HG03175 (cell line): Measurements from ENCODE around the gene ZBTB7C.

Experiments
- ATAC-seq: cut with Tn5 transposase; IDR thresholded peaks from one replicate; pipeline ENCODE4 v1.9.1; 2021; ENCODE audit warnings: mild to moderate bottlenecking, moderate library complexity; ENCODE audit not compliant: unreplicated experiment

ZBTB7C gene

GRCh38 chr18:47985866-47986265 is 423.3 kb downstream of the ZBTB7C start:
- ATAC-seq, result no peak

- ATAC-seq, result no peak
These were observed 424.2 kb downstream of the ZBTB7C start for GRCh38 chr18:47984991-47985390.

- no peak for ATAC-seq
These were observed 425.2 kb downstream of the ZBTB7C start for GRCh38 chr18:47983946-47984345.

GRCh38 chr18:47983055-47983454 is 426.1 kb downstream of the ZBTB7C start:
- no peak for ATAC-seq

GRCh38 chr18:47981830-47982229 is 427.4 kb downstream of the ZBTB7C start:
- ATAC-seq, result no peak

- ATAC-seq, result no peak
These were observed 427.9 kb downstream of the ZBTB7C start for GRCh38 chr18:47981320-47981719.

- no peak for ATAC-seq
These were observed 429.5 kb downstream of the ZBTB7C start for GRCh38 chr18:47979611-47980200.

GRCh38 chr18:47978603-47979002 is 430.6 kb downstream of the ZBTB7C start:
- ATAC-seq, result no peak

- ATAC-seq, result no peak
These were observed 431.0 kb downstream of the ZBTB7C start for GRCh38 chr18:47978141-47978540.
